Kidney epithelial cell (primary cell): ENCODE data around the gene HOMER3. TPM values are rescaled to one million over a fixed set of nuclear protein-coding genes. Genes with fewer than 3 reads are reported as not detected.

Experiments
- DNase-seq: peaks from one replicate; pipeline ENCODE4 v3.0.0-alpha.2; 2010; ENCODE audit warnings: low read depth
- H3K27me3 ChIP-seq: 2 replicates; pipeline ENCODE4 v1.6.0; 2011; ENCODE audit warnings: low read length; ENCODE audit not compliant: control insufficient read depth, insufficient read depth
- H3K36me3 ChIP-seq: 2 replicates; pipeline ENCODE4 v1.5.1; 2011; ENCODE audit warnings: low read length; ENCODE audit not compliant: control insufficient read depth, insufficient read depth
- H3K4me3 ChIP-seq: 2 replicates; pipeline ENCODE4 v1.5.1; 2011; ENCODE audit warnings: low read depth, mild to moderate bottlenecking, control low read depth, low read length
- CTCF ChIP-seq: IDR thresholded peaks from 2 replicates; pipeline ENCODE4 v1.5.1; 2011; ENCODE audit warnings: mild to moderate bottlenecking, moderate library complexity, low read length, control low read depth, inconsistent platforms; ENCODE audit not compliant: insufficient read depth, poor library complexity, severe bottlenecking
- total RNA-seq: library from RNA; depleted of rRNA; stranded (reverse); fragments of >200 nt; gene quantifications from 2 replicates; pipeline ENCODE4 v1.2.3, GENCODE V29; 2015

The HOMER3 gene
- total RNA-seq, 1 donor from 2014 or later: 109 TPM

GRCh38 chr19:18929311-18929710, 11.7 kb downstream of the HOMER3 start:
- no peak overlapping the region for H3K4me3 ChIP-seq
- peaks cover 8% of the 10 kb centered on the region for H3K36me3 ChIP-seq
- no peak for TF ChIP-seq CTCF
- H3K27me3 ChIP-seq: no peaks in the 10 kb centered on the region
- DNase-seq: no peak

GRCh38 chr19:18928018-18928805, 12.8 kb downstream of the HOMER3 start:
- Histone ChIP-seq H3K4me3 (no peak overlapping the region), H3K27me3 (no peaks in the 10 kb centered on the region), H3K36me3 (peaks cover 7% of the 10 kb centered on the region)
- TF ChIP-seq CTCF: no peak
- DNase-seq: no peak

GRCh38 chr19:18924684-18925213, 16.3 kb downstream of the HOMER3 start:
- Histone ChIP-seq H3K36me3 (peaks cover 5% of the 10 kb centered on the region), H3K27me3 (no peaks in the 10 kb centered on the region), H3K4me3 (no peak overlapping the region)
- no peak for DNase-seq
- no peak for TF ChIP-seq CTCF

- Histone ChIP-seq H3K27me3 (no peaks in the 10 kb centered on the region), H3K36me3 (peaks cover 2% of the 10 kb centered on the region), H3K4me3 (no peak overlapping the region)
- TF ChIP-seq CTCF: no peak
- DNase-seq: no peak
Observed at GRCh38 chr19:18922228-18922985, 18.6 kb downstream of the HOMER3 start.

GRCh38 chr19:18921593-18921992, 19.4 kb downstream of the HOMER3 start:
- Histone ChIP-seq H3K4me3 (no peak overlapping the region), H3K36me3 (peaks cover 2% of the 10 kb centered on the region), H3K27me3 (no peaks in the 10 kb centered on the region)
- TF ChIP-seq CTCF: no peak
- no peak for DNase-seq
